Left ventricle myocardium inferior (tissue), 1 donor: ENCODE data around the gene BANP. TPM values are rescaled to one million over a fixed set of nuclear protein-coding genes. Genes with fewer than 3 reads are reported as not detected.
A peak's percentile ranks its signal among the peaks of the same experiment; 100 is the strongest.
"Not testable (repeated sequence)": the region's sequence is repeated elsewhere in the genome, so short reads cannot be mapped to it uniquely, and the experiment has no call there.

Experiments used
- DNase-seq: peaks from one replicate; pipeline ENCODE4 v3.0.0-alpha.2; 2020
- H3K27ac ChIP-seq: fragments of 200-600 bp; replicated peaks from 2 replicates; pipeline ENCODE4 v1.8.0; 2021
- H3K27me3 ChIP-seq: fragments of 200-600 bp; 2 replicates; pipeline ENCODE4 v1.8.0; 2021; ENCODE audit warnings: low read depth
- H3K36me3 ChIP-seq: fragments of 200-600 bp; 2 replicates; pipeline ENCODE4 v1.8.0; 2021
- H3K4me1 ChIP-seq: fragments of 200-600 bp; 2 replicates; pipeline ENCODE4 v1.8.0; 2021
- H3K4me3 ChIP-seq: fragments of 200-600 bp; 2 replicates; pipeline ENCODE4 v1.8.0; 2021; ENCODE audit warnings: mild to moderate bottlenecking, moderate library complexity
- H3K9me3 ChIP-seq: fragments of 200-600 bp; replicated peaks from 2 replicates; pipeline ENCODE4 v1.8.0; 2021
- intact Hi-C: fragments of 100-400 bp; cut with micrococcal nuclease; formaldehyde crosslinking; loops from one replicate; pipeline ENCODE4 v1.11.0; 2022
- total RNA-seq: library from RNA; stranded (reverse); fragmentation: NEBNext Ultra II Directional; extraction: Animal tissue kit (Norgen Biotek cat#: 25700); gene quantifications from one replicate; pipeline ENCODE4 v1.2.1, GENCODE V29; 2021
- TF ChIP-seq, protein P1 (sequence below): fragments of 200-600 bp; IDR thresholded peaks from 2 replicates; pipeline ENCODE4 v1.8.0; 2021; ENCODE audit warnings: antibody characterized with exemption, mild to moderate bottlenecking, borderline replicate concordance
- donor health status: DM: no; HTN: yes; CAD: no; lungs with severe emphysema.

The BANP gene
- total RNA-seq, 1 donor from 2014 or later: 12.6 TPM

DNA sequence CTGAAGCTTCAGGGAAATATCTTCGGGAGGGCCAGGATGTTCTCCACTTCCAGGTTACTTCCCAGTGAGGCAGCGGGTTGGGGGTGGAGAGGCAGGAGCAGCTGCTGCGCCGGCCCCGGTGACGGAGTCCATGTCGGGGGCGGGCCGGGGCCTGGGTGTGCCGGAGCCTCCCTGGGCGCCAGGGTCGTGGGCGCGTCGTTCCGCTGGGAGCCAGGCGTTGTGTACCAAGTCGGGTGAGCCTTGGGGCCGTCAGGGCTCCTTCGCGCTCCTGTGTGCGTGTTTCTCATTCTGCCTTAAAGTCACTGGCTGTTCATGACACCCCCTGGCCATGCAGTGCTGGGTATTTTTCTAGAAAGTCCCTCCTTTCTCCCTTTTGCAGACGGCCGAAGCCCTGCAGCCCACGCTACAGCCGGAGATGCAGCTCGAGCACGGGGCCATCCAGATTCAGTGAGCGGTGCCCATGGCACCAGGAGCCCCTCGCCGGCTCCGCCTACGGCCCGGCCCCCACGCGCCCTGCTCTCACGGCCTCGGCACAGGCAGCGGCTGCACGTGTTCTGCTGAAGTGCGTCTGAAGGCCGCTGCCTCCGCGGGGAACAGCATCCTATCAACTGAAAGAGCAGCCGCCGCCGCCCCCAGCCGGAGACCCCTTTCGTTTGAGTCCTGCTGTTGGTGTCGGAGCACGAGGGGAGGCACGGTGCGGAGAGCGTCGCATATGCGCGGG, 125.1 kb downstream of the BANP start:
- no peak overlapping the region for H3K4me3 ChIP-seq
- H3K27ac ChIP-seq: no peak overlapping the region
- intact Hi-C loops: no loop called here
- H3K27me3 ChIP-seq: no peaks in the 10 kb centered on the region
- H3K9me3 ChIP-seq: no peaks in the 10 kb centered on the region
- TF ChIP-seq, protein P1, sequence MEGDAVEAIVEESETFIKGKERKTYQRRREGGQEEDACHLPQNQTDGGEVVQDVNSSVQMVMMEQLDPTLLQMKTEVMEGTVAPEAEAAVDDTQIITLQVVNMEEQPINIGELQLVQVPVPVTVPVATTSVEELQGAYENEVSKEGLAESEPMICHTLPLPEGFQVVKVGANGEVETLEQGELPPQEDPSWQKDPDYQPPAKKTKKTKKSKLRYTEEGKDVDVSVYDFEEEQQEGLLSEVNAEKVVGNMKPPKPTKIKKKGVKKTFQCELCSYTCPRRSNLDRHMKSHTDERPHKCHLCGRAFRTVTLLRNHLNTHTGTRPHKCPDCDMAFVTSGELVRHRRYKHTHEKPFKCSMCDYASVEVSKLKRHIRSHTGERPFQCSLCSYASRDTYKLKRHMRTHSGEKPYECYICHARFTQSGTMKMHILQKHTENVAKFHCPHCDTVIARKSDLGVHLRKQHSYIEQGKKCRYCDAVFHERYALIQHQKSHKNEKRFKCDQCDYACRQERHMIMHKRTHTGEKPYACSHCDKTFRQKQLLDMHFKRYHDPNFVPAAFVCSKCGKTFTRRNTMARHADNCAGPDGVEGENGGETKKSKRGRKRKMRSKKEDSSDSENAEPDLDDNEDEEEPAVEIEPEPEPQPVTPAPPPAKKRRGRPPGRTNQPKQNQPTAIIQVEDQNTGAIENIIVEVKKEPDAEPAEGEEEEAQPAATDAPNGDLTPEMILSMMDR: no peak
- no peak for DNase-seq
- peaks cover 41% of the 10 kb centered on the region for H3K36me3 ChIP-seq
- peaks cover 14% of the 10 kb centered on the region for H3K4me1 ChIP-seq

DNA sequence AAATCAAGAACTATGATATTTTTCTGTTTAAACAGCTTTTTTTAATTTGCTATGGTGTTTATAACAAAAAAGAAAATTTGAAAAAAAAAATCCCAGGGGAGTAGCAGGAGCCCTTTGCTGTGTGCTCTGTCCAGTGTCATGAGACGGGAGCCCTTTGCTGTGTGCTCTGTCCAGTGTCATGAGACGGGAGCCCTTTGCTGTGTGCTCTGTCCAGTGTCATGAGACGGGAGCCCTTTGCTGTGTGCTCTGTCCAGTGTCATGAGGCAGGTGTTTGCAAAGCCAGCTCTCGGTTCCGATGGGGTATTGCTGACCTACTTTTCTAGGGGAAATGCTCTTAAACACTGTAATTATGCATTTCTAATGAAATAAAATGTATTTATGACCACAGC, 125.7 kb downstream of the BANP start:
- DNase-seq, H3K4me3 ChIP-seq, H3K27me3 ChIP-seq, H3K9me3 ChIP-seq, intact Hi-C loops: not testable (repeated sequence)
- peaks cover 37% of the 10 kb centered on the region for H3K36me3 ChIP-seq
- H3K4me1 ChIP-seq: peaks cover 14% of the 10 kb centered on the region
- H3K27ac ChIP-seq: peak overlapping the region; percentile 33

DNA sequence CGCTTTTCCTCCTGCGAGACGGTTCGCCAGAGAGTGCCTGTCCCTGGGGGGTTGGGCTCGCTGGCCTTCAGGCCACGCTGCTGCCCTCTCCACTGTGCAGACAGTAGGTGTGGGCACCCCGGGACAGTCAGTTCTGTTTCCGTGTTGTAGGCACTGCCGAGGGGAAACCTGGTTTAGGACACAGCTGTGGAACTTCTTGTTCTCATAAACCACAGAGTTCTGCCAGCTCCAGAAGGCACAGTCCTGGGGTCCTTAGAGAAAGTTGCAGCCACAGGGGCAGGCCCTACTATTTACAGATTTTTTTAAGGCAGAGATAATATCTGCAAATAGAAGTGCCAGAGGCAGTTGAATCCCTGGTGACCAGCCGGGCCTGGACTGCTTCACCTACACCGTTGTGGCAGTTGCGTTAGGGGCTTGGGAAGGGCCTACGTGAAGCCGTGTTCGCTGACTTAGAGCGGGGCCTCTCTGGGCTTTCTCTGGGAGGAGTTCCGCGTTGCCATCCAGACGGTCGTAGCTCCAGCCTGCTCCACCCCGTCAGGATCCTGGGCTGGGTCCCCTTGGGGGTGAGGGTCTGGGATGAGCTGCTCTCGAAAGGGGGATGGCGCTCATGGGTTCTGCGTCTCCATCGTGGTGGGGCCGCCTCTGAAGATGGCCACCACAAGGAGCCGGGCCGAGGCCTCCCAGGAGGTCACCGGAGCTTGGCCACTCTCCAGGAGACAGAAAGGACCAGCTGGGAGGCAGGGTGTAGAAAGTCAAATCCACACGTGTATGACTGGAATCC, 126.3 kb downstream of the BANP start:
- Histone ChIP-seq H3K4me1 (peaks cover 14% of the 10 kb centered on the region), H3K36me3 (peaks cover 31% of the 10 kb centered on the region), H3K27ac (peak overlapping the region; percentile 33), H3K9me3 (no peaks in the 10 kb centered on the region), H3K27me3 (no peaks in the 10 kb centered on the region), H3K4me3 (no peak overlapping the region)
- TF ChIP-seq, protein P1: no peak
- intact Hi-C loops: no loop called here
- DNase-seq: peak; percentile 48

DNA sequence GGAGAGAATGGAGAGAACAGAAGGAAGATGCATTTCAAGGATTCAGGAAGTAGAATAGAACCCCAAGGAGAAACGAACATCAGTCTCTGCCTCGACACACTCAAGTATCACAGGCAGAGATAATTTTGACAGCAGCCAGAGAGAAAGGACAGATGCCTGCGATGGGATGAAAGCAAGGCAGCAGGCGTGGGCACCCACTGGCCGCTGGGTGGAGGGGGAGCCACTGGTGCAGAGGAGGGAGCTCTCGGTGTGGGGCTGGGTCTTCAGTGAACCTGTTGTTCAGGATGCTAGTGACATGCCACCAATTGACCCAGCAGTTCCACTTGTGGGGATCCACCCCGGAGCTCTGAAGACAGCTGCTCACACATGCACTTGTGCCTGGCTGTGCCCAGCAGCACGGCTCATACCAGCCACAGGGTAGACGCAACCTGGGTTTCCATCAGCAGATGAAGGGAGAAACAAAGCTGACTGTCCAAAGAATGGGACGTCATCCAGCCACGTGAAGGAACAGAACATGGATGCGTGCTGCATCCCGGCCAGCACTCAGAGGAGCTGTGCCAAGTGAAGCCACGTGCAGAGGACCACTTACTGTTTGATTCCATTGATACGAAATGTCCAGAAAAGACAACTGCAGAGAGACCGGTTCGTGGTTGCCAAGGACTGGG, 127.0 kb downstream of the BANP start:
- Histone ChIP-seq H3K4me3 (no peak overlapping the region), H3K27ac (no peak overlapping the region), H3K9me3 (no peaks in the 10 kb centered on the region), H3K27me3 (no peaks in the 10 kb centered on the region), H3K4me1 (peaks cover 14% of the 10 kb centered on the region), H3K36me3 (peaks cover 23% of the 10 kb centered on the region)
- TF ChIP-seq, protein P1: no peak
- no peak for DNase-seq
- intact Hi-C loops: no loop called here

DNA sequence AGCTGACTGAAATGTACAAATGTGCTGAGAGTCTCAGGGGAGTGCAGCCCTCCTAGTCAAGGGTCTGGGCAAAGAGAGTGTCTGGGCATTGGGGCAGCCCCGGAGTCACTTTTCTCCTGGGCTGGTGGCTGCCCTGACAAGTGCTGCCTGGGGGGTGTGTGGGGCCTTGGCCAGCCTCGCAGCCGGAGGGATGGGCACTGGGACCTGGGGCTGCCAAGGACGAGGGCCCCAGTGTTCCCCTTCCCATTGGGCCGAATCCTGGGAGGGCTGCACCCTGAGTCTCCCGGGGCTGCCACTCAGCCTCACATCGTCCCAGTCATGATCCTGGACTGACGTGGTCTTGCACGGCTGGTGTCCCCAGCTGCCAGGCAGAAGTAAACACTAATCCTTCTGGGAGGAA, 132.3 kb downstream of the BANP start:
- Histone ChIP-seq H3K4me3 (no peak overlapping the region), H3K27ac (no peak overlapping the region), H3K4me1 (peaks cover 5% of the 10 kb centered on the region), H3K27me3 (peaks cover 9% of the 10 kb centered on the region), H3K36me3 (no peaks in the 10 kb centered on the region), H3K9me3 (no peaks in the 10 kb centered on the region)
- intact Hi-C loops: no loop called here
- DNase-seq: no peak
- TF ChIP-seq, protein P1: no peak
